ENCODE measurements around the gene JAK2. TPM values are rescaled to one million over a fixed set of nuclear protein-coding genes. Genes with fewer than 3 reads are reported as not detected.

JAK2 gene
- total and polyA plus RNA-seq, 10 of the 15 experiments (the other 5 are each of a cell fraction or from before 2014, with no cell fraction given), result 4.1 to 22.9 (median 13.7) TPM

- TF ChIP-seq ZNF687 (IDR thresholded peaks at IDR 0.05) (no peak; the same call in 1 of the 2 replicates), ZBTB11 (CRISPR knock-in tag; IDR thresholded peaks at IDR 0.05) (no peak), SUPT20H (IDR thresholded peaks at IDR 0.05; ENCODE audit: borderline replicate concordance, control insufficient read depth, low read depth, low read length) (no peak), NKRF (conservative IDR thresholded peaks at IDR 0.05) (peak; percentile 53), FOXK2 (IDR thresholded peaks at IDR 0.05) (no peak), SIX5 (IDR thresholded peaks at IDR 0.05; ENCODE audit: low read depth, low read length, severe bottlenecking) (no peak), HSF1 (IDR thresholded peaks at IDR 0.05; ENCODE audit: low read depth, low read length) (no peak), RAD51 (IDR thresholded peaks at IDR 0.05) (no peak), ZNF592 (IDR thresholded peaks at IDR 0.05) (0 out of 2 replicates have a peak, but pooled peaks have one; percentile 41), MYC (IDR thresholded peaks at IDR 0.05; ENCODE audit: insufficient read depth, insufficient read length, insufficient replicate concordance, low read length, severe bottlenecking) (no peak)
- TF ChIP-seq, protein P1, sequence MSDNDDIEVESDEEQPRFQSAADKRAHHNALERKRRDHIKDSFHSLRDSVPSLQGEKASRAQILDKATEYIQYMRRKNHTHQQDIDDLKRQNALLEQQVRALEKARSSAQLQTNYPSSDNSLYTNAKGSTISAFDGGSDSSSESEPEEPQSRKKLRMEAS (IDR thresholded peaks at IDR 0.05; ENCODE audit: low read depth, low read length), result peak; percentile 55; the same call in 1 of the 2 replicates
Measured at GRCh38 chr9:4985386-4986266, 554 bp downstream of the JAK2 start (continued).
